ENCODE results near the gene CPA4.
"Not testable (repeated sequence)": the region's sequence is repeated elsewhere in the genome, so short reads cannot be mapped to it uniquely, and the experiment has no call there.

The CPA4 gene

GRCh38 chr7:130303551-130303950 is 10.6 kb downstream of the CPA4 start:
- FAIRE-seq: no peak

GRCh38 chr7:130303982-130304381 is 11.0 kb downstream of the CPA4 start:
- FAIRE-seq: no peak

GRCh38 chr7:130304878-130305277 is 11.9 kb downstream of the CPA4 start:
- FAIRE-seq: no peak

- FAIRE-seq: no peak
Observed at GRCh38 chr7:130305433-130306042, 12.6 kb downstream of the CPA4 start.

GRCh38 chr7:130309986-130310385 is 17.0 kb downstream of the CPA4 start:
- no peak for FAIRE-seq

- FAIRE-seq: no peak
Observed at GRCh38 chr7:130314305-130314704, 21.3 kb downstream of the CPA4 start.

- FAIRE-seq: no peak
Observed at GRCh38 chr7:130319541-130319940, 26.6 kb downstream of the CPA4 start.

- not testable (repeated sequence) for FAIRE-seq
Observed at GRCh38 chr7:130321542-130322229, 28.7 kb downstream of the CPA4 start.

- no peak for FAIRE-seq
Observed at GRCh38 chr7:130322615-130323014, 29.7 kb downstream of the CPA4 start.

GRCh38 chr7:130324306-130324943 is 31.5 kb downstream of the CPA4 start:
- FAIRE-seq: no peak

- no peak for FAIRE-seq
Observed at GRCh38 chr7:130329681-130330080, 36.7 kb downstream of the CPA4 start.

GRCh38 chr7:130332259-130333053 is 39.5 kb downstream of the CPA4 start:
- no peak for FAIRE-seq

- no peak for FAIRE-seq
Observed at GRCh38 chr7:130333832-130334231, 40.9 kb downstream of the CPA4 start.

GRCh38 chr7:130334274-130334673 is 41.3 kb downstream of the CPA4 start:
- no peak for FAIRE-seq

- no peak for FAIRE-seq
Observed at GRCh38 chr7:130337410-130337971, 44.5 kb downstream of the CPA4 start.

GRCh38 chr7:130338233-130338632 is 45.3 kb downstream of the CPA4 start:
- no peak for FAIRE-seq

- no peak for FAIRE-seq
Observed at GRCh38 chr7:130341882-130342281, 48.9 kb downstream of the CPA4 start.

GRCh38 chr7:130342701-130343380 is 49.9 kb downstream of the CPA4 start:
- no peak for FAIRE-seq

- no peak for FAIRE-seq
Observed at GRCh38 chr7:130344271-130344866, 51.4 kb downstream of the CPA4 start, which contains the start of gene CPA5. CPA5 (plus strand) TSS chr7:130344816; CDS start chr7:130346486, 1,670 bp downstream.

GRCh38 chr7:130345136-130345535 is 52.2 kb downstream of the CPA4 start:
- FAIRE-seq: no peak

GRCh38 chr7:130345725-130346124 is 52.8 kb downstream of the CPA4 start:
- FAIRE-seq: no peak
